ENCODE data around the gene PPP1R16B.
A peak's percentile ranks its signal among the peaks of the same experiment; 100 is the strongest.

PPP1R16B gene

DNA sequence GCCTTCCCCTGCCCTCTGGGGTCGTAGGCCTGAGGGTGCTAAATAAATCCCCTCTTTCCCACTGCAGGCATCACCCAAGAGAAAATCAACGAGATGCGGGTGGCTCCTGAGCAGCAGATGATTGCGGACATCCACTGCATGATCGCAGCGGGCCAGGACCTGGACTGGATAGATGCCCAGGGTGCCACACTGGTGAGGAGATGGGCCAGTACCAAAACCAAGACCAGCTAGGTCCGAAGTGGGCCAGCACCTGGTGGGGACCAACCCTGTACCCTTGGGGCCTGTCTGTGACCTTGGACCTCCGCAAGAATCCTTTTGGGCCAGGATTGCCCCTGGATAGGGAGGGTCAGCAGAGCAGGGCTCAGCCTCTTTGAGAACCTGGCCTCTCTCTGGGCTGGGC is 97.1 kb downstream of the PPP1R16B start:
- no peak for DNase-seq

GRCh38 chr20:38903335-38903734 is 97.8 kb downstream of the PPP1R16B start:
- DNase-seq = no peak

DNA sequence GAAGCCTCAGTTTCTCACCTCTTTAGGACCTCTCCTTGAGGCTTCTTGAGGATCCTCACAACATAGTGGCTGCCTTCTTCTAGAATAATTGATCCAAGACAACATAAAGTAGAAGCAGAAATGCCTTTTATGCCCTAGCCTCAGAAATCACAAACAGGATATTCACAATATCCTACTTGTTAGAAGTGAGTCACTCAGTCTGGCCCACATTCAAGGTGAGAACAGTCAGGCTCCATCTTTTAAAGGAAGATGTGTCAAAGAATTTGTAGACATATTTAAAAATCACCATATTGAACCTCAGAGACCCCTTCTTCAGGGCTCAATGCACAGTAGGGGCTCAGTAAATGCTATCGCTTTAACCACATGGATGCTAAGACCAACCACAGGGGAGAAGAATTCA is 99.9 kb downstream of the PPP1R16B start:
- no peak for DNase-seq

- DNase-seq = no peak
Measured at GRCh38 chr20:38907918-38908677, 102.6 kb downstream of the PPP1R16B start.

GRCh38 chr20:38915355-38915754 is 109.9 kb downstream of the PPP1R16B start:
- no peak for DNase-seq

DNA sequence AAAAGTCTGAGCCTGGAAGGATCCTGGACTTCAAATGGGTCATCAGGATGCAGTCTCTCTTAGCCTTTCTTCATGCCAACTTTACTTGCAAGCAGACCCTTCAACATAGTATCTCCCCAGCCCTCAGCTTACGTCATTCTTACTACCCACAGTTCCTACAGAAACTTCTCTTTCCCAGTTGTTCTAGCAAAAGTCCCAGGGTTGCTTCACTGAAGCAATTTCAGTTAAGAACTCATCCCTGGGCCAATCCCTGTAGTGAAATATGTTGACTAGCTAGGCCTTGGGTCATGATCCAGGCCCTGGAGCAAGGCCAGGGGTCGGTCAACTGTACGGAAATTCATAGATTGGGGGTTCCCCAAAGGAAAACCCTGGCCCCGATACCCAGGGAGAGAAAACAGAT is 112.2 kb downstream of the PPP1R16B start:
- DNase-seq = no peak

DNA sequence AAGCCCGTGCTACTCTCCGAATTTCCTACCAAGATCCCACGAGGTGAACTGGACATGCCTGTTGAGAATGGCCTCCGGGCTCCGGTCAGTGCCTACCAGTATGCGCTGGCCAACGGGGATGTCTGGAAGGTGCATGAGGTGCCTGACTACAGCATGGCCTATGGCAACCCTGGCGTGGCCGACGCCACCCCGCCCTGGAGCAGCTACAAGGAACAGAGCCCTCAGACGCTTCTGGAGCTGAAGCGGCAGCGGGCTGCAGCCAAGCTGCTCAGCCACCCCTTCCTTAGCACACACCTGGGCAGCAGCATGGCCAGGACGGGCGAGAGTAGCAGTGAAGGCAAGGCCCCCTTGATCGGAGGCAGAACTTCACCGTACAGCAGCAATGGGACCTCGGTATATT is 112.7 kb downstream of the PPP1R16B start:
- DNase-seq = no peak

- DNase-seq = no peak
Measured at GRCh38 chr20:38919683-38920082, 114.2 kb downstream of the PPP1R16B start.

DNA sequence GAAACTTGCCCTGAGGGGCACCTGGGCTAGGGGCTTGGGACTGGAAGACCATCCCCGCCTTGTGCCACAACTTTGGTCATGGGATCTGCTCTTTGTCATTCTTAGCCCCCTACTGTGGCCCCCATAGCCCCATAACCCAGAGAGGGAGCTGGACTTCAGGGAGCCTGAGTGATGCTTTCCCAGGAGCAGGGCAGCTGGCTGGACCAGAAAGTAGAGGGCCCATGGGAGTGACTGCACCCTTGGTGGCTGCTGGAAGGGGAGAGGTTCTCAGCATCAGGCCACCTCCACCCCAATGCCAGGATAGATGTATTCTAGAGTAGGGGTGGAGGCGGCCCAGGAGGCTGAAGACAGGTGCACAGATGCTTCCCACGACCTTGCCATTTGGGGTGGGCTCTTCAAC is 114.9 kb downstream of the PPP1R16B start:
- DNase-seq = no peak

GRCh38 chr20:38920851-38921250 is 115.4 kb downstream of the PPP1R16B start:
- DNase-seq = no peak

DNA sequence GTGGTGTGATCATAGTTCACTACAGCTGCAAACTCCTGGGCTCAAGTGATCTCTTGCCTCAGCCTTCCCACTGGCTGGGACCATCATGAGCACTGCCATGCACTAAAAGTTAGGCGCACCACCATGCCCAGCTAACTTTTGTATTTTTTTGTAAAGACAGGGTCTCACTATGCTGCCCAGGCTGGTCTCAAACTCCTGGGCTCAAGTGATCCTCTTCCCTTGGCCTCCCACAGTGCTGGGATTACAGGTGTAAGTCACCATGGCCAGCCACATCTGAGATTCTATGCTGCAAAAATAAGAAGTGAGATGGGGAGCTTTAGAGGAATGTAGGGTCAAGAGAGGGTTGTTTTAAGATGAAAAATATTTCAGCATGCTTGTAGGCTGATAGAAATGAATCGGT is 119.2 kb downstream of the PPP1R16B start:
- DNase-seq = no peak

- DNase-seq = peak; percentile 98
Measured at GRCh38 chr20:38926142-38926933, 120.8 kb downstream of the PPP1R16B start, which contains the start of gene FAM83D. TSS of gene FAM83D (plus strand) at chr20:38926417. CDS start at chr20:38926443, 26 bp downstream.

- DNase-seq = peak; percentile 31
Measured at GRCh38 chr20:38926934-38927616, 121.6 kb downstream of the PPP1R16B start.

GRCh38 chr20:38927902-38928578 is 122.5 kb downstream of the PPP1R16B start:
- DNase-seq = no peak

- no peak for DNase-seq
Measured at GRCh38 chr20:38930242-38930569, 124.7 kb downstream of the PPP1R16B start.

DNA sequence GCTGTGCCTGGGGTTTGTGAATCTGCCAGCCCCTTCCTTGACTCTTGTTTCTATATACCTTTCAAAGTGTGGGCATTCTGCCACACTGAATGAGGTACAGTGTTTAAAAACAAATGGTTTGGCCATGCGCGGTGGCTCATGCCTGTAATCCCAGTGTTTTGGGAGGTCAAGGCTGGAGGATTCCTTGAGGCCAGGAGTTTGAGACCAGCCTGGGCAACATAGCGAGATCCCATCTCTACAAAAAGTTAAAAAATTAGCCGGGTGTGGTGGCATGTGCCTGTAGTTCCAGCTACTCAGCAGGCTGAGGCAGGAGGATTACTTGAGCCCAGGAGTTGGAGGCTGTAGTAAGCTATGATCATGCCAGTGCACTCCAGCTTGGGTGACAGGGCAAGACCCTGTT is 126.5 kb downstream of the PPP1R16B start:
- DNase-seq = no peak

DNA sequence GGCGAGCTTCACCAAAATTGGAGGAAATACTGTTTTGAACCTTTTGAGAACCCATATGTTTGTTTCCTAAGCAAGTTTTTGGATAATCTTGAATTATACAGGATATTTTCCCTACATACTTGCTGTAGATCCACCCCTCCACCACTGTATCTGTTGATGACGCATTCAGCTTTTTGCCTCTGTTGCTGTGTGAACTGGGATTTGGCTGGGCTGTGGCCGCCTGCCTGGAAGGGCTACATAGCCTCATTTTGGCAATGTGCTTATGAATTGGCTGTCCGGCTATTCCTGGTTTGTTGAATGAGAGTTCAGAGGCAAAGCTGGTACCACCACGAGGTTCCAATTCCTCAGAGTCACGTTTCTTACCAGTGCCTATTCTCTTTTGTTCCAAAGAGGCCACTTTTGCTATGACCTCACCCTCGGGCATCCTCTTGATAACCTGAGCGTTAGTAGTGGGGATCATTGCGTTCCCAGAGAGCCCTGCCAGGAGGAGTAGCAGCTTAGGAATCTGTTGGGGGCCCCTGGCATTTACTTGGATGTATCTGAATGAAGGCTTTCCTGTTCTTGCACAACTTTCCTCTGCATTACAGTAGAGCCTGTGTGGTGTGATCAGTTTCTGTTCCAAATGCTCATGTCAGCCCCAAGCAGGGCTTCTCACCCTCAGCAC is 127.1 kb downstream of the PPP1R16B start:
- DNase-seq = peak; percentile 58

DNA sequence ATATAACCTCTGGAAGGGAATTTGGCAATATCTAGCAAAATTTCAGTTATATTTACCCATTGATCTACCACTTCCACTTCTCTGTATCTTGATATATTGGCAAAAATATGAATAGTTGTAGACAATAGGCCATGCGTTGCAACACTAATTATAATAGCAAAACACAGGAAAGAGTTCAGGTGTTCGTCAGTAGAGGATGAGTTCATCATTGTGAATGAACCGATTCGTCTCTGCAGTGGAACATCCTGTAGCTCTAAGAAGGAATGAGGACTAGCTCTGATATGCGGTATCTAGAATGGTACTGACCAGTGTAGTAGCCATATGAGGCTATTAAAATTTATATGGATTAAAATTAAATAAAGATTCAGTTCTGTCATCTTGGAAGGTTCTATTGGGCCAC is 129.0 kb downstream of the PPP1R16B start:
- no peak for DNase-seq

DNA sequence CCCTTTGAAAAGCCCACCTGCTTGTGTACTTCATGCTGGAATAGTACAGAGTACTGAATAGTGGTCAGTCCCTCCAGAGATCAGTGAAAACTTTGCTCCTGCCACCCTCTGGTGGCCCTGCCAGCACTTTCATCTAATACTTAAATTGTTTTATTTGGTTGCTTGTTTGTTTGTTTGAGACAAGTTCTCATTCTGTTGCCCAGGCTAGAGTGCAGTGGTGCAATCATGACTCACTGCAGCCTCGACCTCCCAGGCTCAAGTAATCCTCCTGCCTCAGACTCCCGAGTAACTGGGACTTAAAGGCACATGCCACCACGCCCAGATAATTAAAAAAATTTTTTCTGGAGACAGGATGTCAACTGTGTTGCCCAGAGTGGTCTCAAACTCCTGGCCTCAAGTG is 129.8 kb downstream of the PPP1R16B start:
- no peak for DNase-seq

DNA sequence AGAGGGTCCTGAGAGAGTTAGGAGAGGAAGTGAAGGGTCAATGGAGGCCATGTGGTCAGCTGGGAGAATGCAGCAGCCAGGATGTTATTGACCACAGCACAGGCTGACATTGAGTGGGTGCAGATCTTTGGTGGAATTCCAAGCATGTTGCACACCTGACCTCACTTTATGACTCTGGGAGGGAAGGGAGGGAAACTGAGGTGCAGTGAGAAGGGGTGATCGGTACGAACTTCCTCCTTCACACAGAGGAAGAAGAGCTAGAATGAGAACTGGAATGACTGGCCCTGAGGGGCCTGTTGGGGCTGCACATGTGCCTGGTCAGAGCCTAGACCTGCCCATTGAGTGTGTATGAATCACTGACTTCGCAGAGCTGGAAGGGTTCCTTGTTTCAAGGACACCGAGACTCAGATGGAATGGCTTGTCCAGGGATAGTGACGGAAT is 130.5 kb downstream of the PPP1R16B start:
- no peak for DNase-seq

GRCh38 chr20:38937000-38937399 is 131.5 kb downstream of the PPP1R16B start:
- DNase-seq = no peak

GRCh38 chr20:38937978-38938473 is 132.5 kb downstream of the PPP1R16B start:
- DNase-seq = no peak
